Measurements from ENCODE around the gene RTP2.

DNA sequence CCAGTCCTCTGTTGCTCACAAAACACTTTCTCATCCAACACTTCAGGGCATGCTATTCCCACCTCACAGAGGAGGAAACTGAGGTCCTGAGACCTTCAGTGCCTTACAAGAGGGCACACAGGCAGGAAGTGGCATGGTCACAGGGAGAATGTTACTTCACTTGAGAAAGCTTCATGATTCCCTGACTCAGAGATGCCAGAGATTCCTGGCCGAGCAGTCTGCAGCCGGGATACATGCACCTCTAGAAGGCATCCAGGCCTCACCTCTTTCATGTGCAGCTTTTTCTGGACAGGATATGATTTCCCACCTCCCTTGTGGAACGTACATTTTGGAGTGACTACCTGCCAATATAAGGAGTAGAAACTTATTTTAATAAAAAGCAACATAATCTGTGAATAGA, 29.3 kb downstream of the RTP2 start:
- no peak for TF ChIP-seq POLR2AphosphoS5 (IDR thresholded peaks at IDR 0.05)
- TF ChIP-seq, protein P1, sequence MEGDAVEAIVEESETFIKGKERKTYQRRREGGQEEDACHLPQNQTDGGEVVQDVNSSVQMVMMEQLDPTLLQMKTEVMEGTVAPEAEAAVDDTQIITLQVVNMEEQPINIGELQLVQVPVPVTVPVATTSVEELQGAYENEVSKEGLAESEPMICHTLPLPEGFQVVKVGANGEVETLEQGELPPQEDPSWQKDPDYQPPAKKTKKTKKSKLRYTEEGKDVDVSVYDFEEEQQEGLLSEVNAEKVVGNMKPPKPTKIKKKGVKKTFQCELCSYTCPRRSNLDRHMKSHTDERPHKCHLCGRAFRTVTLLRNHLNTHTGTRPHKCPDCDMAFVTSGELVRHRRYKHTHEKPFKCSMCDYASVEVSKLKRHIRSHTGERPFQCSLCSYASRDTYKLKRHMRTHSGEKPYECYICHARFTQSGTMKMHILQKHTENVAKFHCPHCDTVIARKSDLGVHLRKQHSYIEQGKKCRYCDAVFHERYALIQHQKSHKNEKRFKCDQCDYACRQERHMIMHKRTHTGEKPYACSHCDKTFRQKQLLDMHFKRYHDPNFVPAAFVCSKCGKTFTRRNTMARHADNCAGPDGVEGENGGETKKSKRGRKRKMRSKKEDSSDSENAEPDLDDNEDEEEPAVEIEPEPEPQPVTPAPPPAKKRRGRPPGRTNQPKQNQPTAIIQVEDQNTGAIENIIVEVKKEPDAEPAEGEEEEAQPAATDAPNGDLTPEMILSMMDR (IDR thresholded peaks at IDR 0.05) = no peak
